CD4-positive, alpha-beta memory T cell (primary cell): ENCODE data around the gene HASPIN. TPM values are rescaled to one million over a fixed set of nuclear protein-coding genes. Genes with fewer than 3 reads are reported as not detected.

Experiments used
- CTCF ChIA-PET: fragments of 350-600 bp; sonication (Branson Sonifier 250); formaldehyde crosslinking; loops from one replicate; lab custom pipeline; 2021; ENCODE audit warnings: inconsistent platforms; ENCODE audit not compliant: partially characterized antibody; lab: Charles Lee
- POLR2A ChIA-PET: fragments of 350-600 bp; sonication (Branson Sonifier 250); formaldehyde crosslinking; loops from one replicate; lab custom pipeline; 2021; ENCODE audit not compliant: partially characterized antibody; lab: Charles Lee
- DNase-seq, 5 donors: peaks; one replicate each; pipeline versions ENCODE4 v3.0.0 to v3.0.0-alpha.2; 2020 to 2022; ENCODE audit warnings: mixed read lengths in 1 of 5
- H3K27ac ChIP-seq: one replicate; pipeline ENCODE4 v1.7.0; 2013; ENCODE audit warnings: low read depth, low read length
- H3K27me3 ChIP-seq: 2 replicates; pipeline ENCODE4 v1.7.0; 2013; ENCODE audit warnings: mild to moderate bottlenecking, low read length, moderate library complexity; ENCODE audit not compliant: insufficient read depth
- H3K36me3 ChIP-seq: 2 replicates; pipeline ENCODE4 v1.7.0; 2013; ENCODE audit warnings: mild to moderate bottlenecking, low read length, moderate library complexity; ENCODE audit not compliant: insufficient read depth
- H3K4me1 ChIP-seq: 2 replicates; pipeline ENCODE4 v1.7.0; 2013; ENCODE audit warnings: mild to moderate bottlenecking, low read length, moderate library complexity; ENCODE audit not compliant: insufficient read depth
- H3K4me3 ChIP-seq, 2 donors: one replicate each; pipeline ENCODE4 v1.7.0; 2013; ENCODE audit warnings: low read length in 2 of 2, mild to moderate bottlenecking in 1 of 2
- H3K9me3 ChIP-seq, 2 donors: one replicate each; pipeline ENCODE4 v1.7.0; 2013; ENCODE audit warnings: low read length in 2 of 2, control low read depth in 1 of 2; ENCODE audit not compliant: control insufficient read depth in 1 of 2
- H3K27ac Mint-ChIP-seq, 7 donors: one replicate each; pipeline ENCODE4 v1.8.0; 2020 to 2021; ENCODE audit warnings: mixed read lengths in 7 of 7, mild to moderate bottlenecking in 6 of 7, inconsistent platforms in 3 of 7, moderate library complexity in 3 of 7
- H3K27me3 Mint-ChIP-seq, 2 donors: one replicate each; pipeline ENCODE4 v1.8.0; 2020 to 2021; ENCODE audit warnings: mixed read lengths in 2 of 2
- H3K36me3 Mint-ChIP-seq, 2 donors: one replicate each; pipeline ENCODE4 v1.8.0; 2020 to 2021; ENCODE audit warnings: mixed read lengths in 2 of 2, inconsistent platforms in 1 of 2, mild to moderate bottlenecking in 1 of 2
- H3K4me1 Mint-ChIP-seq, 4 donors: one replicate each; pipeline ENCODE4 v1.8.0; 2020 to 2021; ENCODE audit warnings: mixed read lengths in 4 of 4, mild to moderate bottlenecking in 1 of 4
- H3K4me3 Mint-ChIP-seq, 8 donors: one replicate each; pipeline ENCODE4 v1.8.0; 2020 to 2021; ENCODE audit warnings: mixed read lengths in 8 of 8, mild to moderate bottlenecking in 7 of 8, moderate library complexity in 6 of 8, inconsistent platforms in 3 of 8
- H3K9me3 Mint-ChIP-seq, 8 donors: one replicate each; pipeline ENCODE4 v1.8.0; 2020 to 2021; ENCODE audit warnings: mixed read lengths in 8 of 8, mild to moderate bottlenecking in 5 of 8, inconsistent platforms in 3 of 8, moderate library complexity in 1 of 8
- intact Hi-C: fragments of 100-400 bp; cut with micrococcal nuclease; formaldehyde crosslinking; loops from one replicate; pipeline ENCODE4 v1.15.1; 2023
- polyA plus RNA-seq, 2 donors: library from polyadenylated mRNA; unstranded; fragments of 300-500 nt; fragmentation: Illumina TruSeq; gene quantifications; one replicate each; pipeline ENCODE4 v1.2.3, GENCODE V29; 2021
- total RNA-seq, 2 experiments: library from RNA; stranded (reverse); gene quantifications; one replicate each; pipeline ENCODE4 v1.2.3, GENCODE V29; 2021

Gene HASPIN
- total and polyA plus RNA-seq, 4 experiments from 2014 or later, result 0.28 to 0.41 (median 0.29) TPM; not detected in 1

GRCh38 chr17:3681565-3681964 is 42.1 kb upstream of the HASPIN start:
- H3K27me3 Mint-ChIP-seq, result no peaks in the 10 kb centered on the region
- H3K4me1 ChIP-seq, result peaks cover 9% of the 10 kb centered on the region
- CTCF ChIA-PET, result interaction anchor here (1.5 to 3.3 kb wide), 2 partner anchors 14 to 145 kb away, joined by 15 to 36 read pairs; partner anchors contain the start of gene P2RX5
- H3K9me3 Mint-ChIP-seq, result no peaks in the 10 kb centered on the region
- peaks cover 11% of the 10 kb centered on the region for H3K36me3 ChIP-seq
- H3K4me1 Mint-ChIP-seq, result peaks cover 6 to 25% (median 7%) of the 10 kb centered on the region in 4 donors
- H3K4me3 Mint-ChIP-seq, result no peak overlapping the region
- H3K27ac ChIP-seq, result no peak overlapping the region
- intact Hi-C loops, result loop anchor here (5.0 kb wide), 1 partner anchor 166 kb away; the partner anchor contains the start of gene NCBP3
- no peaks in the 10 kb centered on the region for H3K9me3 ChIP-seq
- H3K36me3 Mint-ChIP-seq, result peaks cover 0 to 11% of the 10 kb centered on the region in 2 donors
- POLR2A ChIA-PET, result interaction anchor here (1.2 kb wide), 1 partner anchor 41 kb away, joined by 3 read pairs; no protein-coding TSS in a partner anchor
- no peak for DNase-seq
- peak overlapping the region in 3 of 7 donors; percentile 22 to 56 (median 46) for H3K27ac Mint-ChIP-seq
- no peak overlapping the region for H3K4me3 ChIP-seq
- H3K27me3 ChIP-seq, result no peaks in the 10 kb centered on the region

- H3K4me1 Mint-ChIP-seq, result peaks cover 6 to 25% (median 7%) of the 10 kb centered on the region in 4 donors
- peak overlapping the region in 2 of 7 donors; percentile 22 to 46 for H3K27ac Mint-ChIP-seq
- Histone ChIP-seq H3K36me3 (peaks cover 11% of the 10 kb centered on the region), H3K27ac (no peak overlapping the region), H3K4me1 (peaks cover 9% of the 10 kb centered on the region), H3K4me3 (no peak overlapping the region), H3K27me3 (no peaks in the 10 kb centered on the region), H3K9me3 (no peaks in the 10 kb centered on the region)
- no peaks in the 10 kb centered on the region for H3K27me3 Mint-ChIP-seq
- DNase-seq, result no peak
- intact Hi-C loops, result loop anchor here (2.0 to 5.0 kb wide), 4 partner anchors 41 to 165 kb away; partner anchors contain the start of genes HASPIN and NCBP3
- POLR2A ChIA-PET, result interaction anchor here (0.9 to 1.2 kb wide), 3 partner anchors 29 to 55 kb away, joined by 3 to 4 read pairs (median 3); no protein-coding TSS in a partner anchor
- no peaks in the 10 kb centered on the region for H3K9me3 Mint-ChIP-seq
- peaks cover 0 to 11% of the 10 kb centered on the region in 2 donors for H3K36me3 Mint-ChIP-seq
- CTCF ChIA-PET, result interaction anchor here (0.8 to 3.3 kb wide), 11 partner anchors 8 to 145 kb away, joined by 3 to 36 read pairs (median 5); partner anchors contain the start of gene P2RX5
- no peak overlapping the region for H3K4me3 Mint-ChIP-seq
Observed at GRCh38 chr17:3682033-3682432, 41.7 kb upstream of the HASPIN start.

DNA sequence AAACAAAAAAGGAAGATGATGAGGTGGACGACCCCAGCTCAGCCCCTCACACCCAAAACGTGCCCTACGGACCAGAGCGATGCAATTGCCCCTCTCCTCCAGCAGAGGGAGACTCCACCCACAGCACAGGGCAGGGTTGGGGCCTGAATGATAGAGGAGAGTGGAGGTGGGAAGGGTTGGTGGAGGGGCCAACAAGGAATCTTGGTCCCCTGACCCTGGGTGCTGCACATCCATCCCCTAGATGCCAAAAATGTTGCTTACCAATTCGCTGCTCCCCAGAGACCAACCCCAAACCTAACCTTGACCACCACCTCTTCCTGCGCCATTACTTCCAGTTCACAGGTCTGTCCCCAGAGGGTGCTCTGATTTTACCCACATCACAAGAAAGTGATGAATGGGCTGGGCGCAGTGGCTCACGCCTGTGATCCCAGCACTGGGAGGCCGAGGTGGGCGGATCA is 40.6 kb upstream of the HASPIN start:
- Mint-ChIP-seq H3K4me3 (peak overlapping the region in 1 of 8 donors; percentile 21), H3K9me3 (no peaks in the 10 kb centered on the region), H3K36me3 (peaks cover 0 to 6% of the 10 kb centered on the region in 2 donors), H3K4me1 (peaks cover 6 to 25% (median 7%) of the 10 kb centered on the region in 4 donors), H3K27ac (peak overlapping the region in 2 of 7 donors; percentile 65 to 70), H3K27me3 (no peaks in the 10 kb centered on the region)
- intact Hi-C loops, result loop anchor here (2.0 to 5.0 kb wide), 4 partner anchors 40 to 164 kb away; partner anchors contain the start of genes HASPIN and NCBP3
- ChIA-PET CTCF (interaction anchor here (0.7 to 3.3 kb wide), 20 partner anchors 9 to 144 kb away, joined by 3 to 36 read pairs (median 5); partner anchors contain the start of genes HASPIN and P2RX5), POLR2A (interaction anchor here (0.9 to 1.2 kb wide), 3 partner anchors 28 to 54 kb away, joined by 3 to 4 read pairs (median 3); no protein-coding TSS in a partner anchor)
- no peaks in the 10 kb centered on the region for H3K9me3 ChIP-seq
- peaks cover 2% of the 10 kb centered on the region for H3K36me3 ChIP-seq
- no peak overlapping the region for H3K4me3 ChIP-seq
- no peak overlapping the region for H3K27ac ChIP-seq
- no peaks in the 10 kb centered on the region for H3K27me3 ChIP-seq
- peak in 4 of 5 donors; percentile 55 to 62 (median 58) for DNase-seq
- H3K4me1 ChIP-seq, result peaks cover 9% of the 10 kb centered on the region

DNA sequence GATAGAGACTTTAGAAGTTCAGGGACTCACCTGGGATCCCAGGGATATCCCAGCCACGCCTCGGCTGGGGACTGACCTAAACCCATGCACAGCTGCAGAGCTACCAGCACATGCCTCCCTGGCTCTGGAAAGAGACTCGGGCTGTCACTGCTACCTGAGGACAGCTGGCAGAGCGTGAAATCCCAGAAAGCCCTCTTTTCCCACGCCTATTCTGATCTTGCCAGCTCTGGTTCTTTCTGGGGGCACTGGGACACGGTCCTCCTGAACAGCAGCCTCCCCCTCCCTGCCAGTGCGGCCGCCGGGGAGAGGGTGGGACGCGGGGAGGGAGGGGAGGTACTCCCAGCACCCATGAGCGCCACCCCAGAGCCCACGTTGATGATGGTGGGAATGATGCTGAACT is 38.5 kb upstream of the HASPIN start:
- intact Hi-C loops, result no loop called here
- Mint-ChIP-seq H3K4me3 (no peak overlapping the region), H3K4me1 (peaks cover 3 to 16% (median 6%) of the 10 kb centered on the region in 4 donors), H3K27ac (no peak overlapping the region), H3K27me3 (no peaks in the 10 kb centered on the region), H3K36me3 (peaks cover 9 to 14% of the 10 kb centered on the region in 2 donors), H3K9me3 (no peaks in the 10 kb centered on the region)
- peaks cover 9% of the 10 kb centered on the region for H3K4me1 ChIP-seq
- H3K36me3 ChIP-seq, result no peaks in the 10 kb centered on the region
- H3K27me3 ChIP-seq, result no peaks in the 10 kb centered on the region
- ChIA-PET CTCF (no interaction called here), POLR2A (no interaction called here)
- no peak for DNase-seq
- H3K4me3 ChIP-seq, result no peak overlapping the region
- H3K27ac ChIP-seq, result no peak overlapping the region
- H3K9me3 ChIP-seq, result no peaks in the 10 kb centered on the region

- H3K4me1 Mint-ChIP-seq, result peaks cover 2 to 15% (median 7%) of the 10 kb centered on the region in 4 donors
- H3K9me3 Mint-ChIP-seq, result no peaks in the 10 kb centered on the region
- no peak overlapping the region for H3K27ac Mint-ChIP-seq
- H3K27ac ChIP-seq, result no peak overlapping the region
- ChIA-PET CTCF (no interaction called here), POLR2A (no interaction called here)
- no peak for DNase-seq
- intact Hi-C loops, result no loop called here
- no peaks in the 10 kb centered on the region for H3K36me3 ChIP-seq
- H3K36me3 Mint-ChIP-seq, result peaks cover 17 to 23% of the 10 kb centered on the region in 2 donors
- H3K27me3 Mint-ChIP-seq, result no peaks in the 10 kb centered on the region
- H3K27me3 ChIP-seq, result no peaks in the 10 kb centered on the region
- H3K4me1 ChIP-seq, result peaks cover 2% of the 10 kb centered on the region
- H3K4me3 ChIP-seq, result no peak overlapping the region
- H3K9me3 ChIP-seq, result no peaks in the 10 kb centered on the region
- no peak overlapping the region for H3K4me3 Mint-ChIP-seq
Observed at GRCh38 chr17:3688027-3688553, 35.6 kb upstream of the HASPIN start.

DNA sequence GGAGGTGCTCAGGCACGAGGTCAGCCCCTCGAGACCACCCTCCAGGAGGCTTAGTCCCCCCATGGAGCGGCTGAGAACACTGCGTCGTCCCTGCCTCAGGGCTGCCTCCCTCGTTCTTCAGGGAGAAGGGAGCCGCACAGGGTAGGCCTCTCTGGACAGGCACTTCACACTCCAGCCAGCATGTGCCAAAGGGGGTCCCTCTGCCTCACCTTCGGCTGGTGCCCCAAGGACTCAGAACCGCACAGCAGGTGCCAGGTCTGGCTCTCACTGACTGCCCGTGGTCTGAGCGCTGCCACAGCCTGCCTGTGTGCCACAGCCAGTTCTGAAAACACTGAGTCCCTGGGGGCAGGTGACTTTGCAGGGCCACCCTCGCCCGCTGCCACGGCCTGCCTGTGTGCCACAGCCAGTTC is 34.8 kb upstream of the HASPIN start:
- Mint-ChIP-seq H3K36me3 (peaks cover 17 to 23% of the 10 kb centered on the region in 2 donors), H3K9me3 (no peaks in the 10 kb centered on the region), H3K4me3 (no peak overlapping the region), H3K27ac (peak overlapping the region in 1 of 7 donors; percentile 23), H3K4me1 (peaks cover 3 to 18% (median 8%) of the 10 kb centered on the region in 4 donors), H3K27me3 (no peaks in the 10 kb centered on the region)
- H3K4me1 ChIP-seq, result peaks cover 2% of the 10 kb centered on the region
- H3K36me3 ChIP-seq, result no peaks in the 10 kb centered on the region
- intact Hi-C loops, result no loop called here
- H3K27ac ChIP-seq, result no peak overlapping the region
- no peaks in the 10 kb centered on the region for H3K9me3 ChIP-seq
- no peak overlapping the region for H3K4me3 ChIP-seq
- CTCF ChIA-PET, result no interaction called here
- POLR2A ChIA-PET, result no interaction called here
- H3K27me3 ChIP-seq, result no peaks in the 10 kb centered on the region
- DNase-seq, result no peak
